OCI-LY1 (cell line): ENCODE results near the gene ABTB2.

Experiments
- H2AFZ ChIP-seq: fragments of 200-600 bp; sonication (generic), shearing (Covaris generic); 2 replicates; pipeline ENCODE4 v1.6.0; 2014; ENCODE audit warnings: antibody characterized with exemption, mild to moderate bottlenecking, low read length
- H3F3A ChIP-seq: fragments of 200-600 bp; sonication (generic), shearing (Covaris generic); 2 replicates; pipeline ENCODE4 v1.6.0; 2014; ENCODE audit warnings: mild to moderate bottlenecking, antibody characterized with exemption, low read length, moderate library complexity; ENCODE audit not compliant: insufficient read depth
- H3K27ac ChIP-seq: fragments of 200-600 bp; sonication (generic); 2 replicates; pipeline ENCODE4 v1.5.1; 2014; ENCODE audit warnings: low read length, mixed run types, mild to moderate bottlenecking, low read depth; ENCODE audit not compliant: poor library complexity, severe bottlenecking
- H3K27me3 ChIP-seq: fragments of 200-600 bp; sonication (generic); 2 replicates; pipeline ENCODE4 v1.6.0; 2014; ENCODE audit warnings: antibody characterized with exemption, mild to moderate bottlenecking, low read length, moderate library complexity; ENCODE audit not compliant: insufficient read depth
- H3K36me3 ChIP-seq: fragments of 200-600 bp; sonication (generic); 2 replicates; pipeline ENCODE4 v1.6.1; 2014; ENCODE audit warnings: mild to moderate bottlenecking, antibody characterized with exemption, low read length, moderate library complexity, mixed read lengths; ENCODE audit not compliant: insufficient read depth
- H3K4me1 ChIP-seq: fragments of 200-600 bp; sonication (generic); 2 replicates; pipeline ENCODE4 v1.5.1; 2014; ENCODE audit warnings: mild to moderate bottlenecking, low read length, moderate library complexity; ENCODE audit not compliant: insufficient read depth, severe bottlenecking
- H3K4me2 ChIP-seq: fragments of 200-600 bp; sonication (generic), shearing (Covaris generic); 2 replicates; pipeline ENCODE4 v1.6.1; 2014; ENCODE audit warnings: low read length
- H3K4me3 ChIP-seq: fragments of 200-600 bp; sonication (generic); 2 replicates; pipeline ENCODE4 v1.5.1; 2014; ENCODE audit warnings: low read length, low read depth, mild to moderate bottlenecking, mixed read lengths; ENCODE audit not compliant: poor library complexity, severe bottlenecking
- H3K79me2 ChIP-seq: fragments of 200-600 bp; shearing (Covaris generic); 2 replicates; pipeline ENCODE4 v1.6.1; 2016; ENCODE audit warnings: mixed run types, low read length, mixed read lengths; ENCODE audit not compliant: insufficient read depth
- H3K9ac ChIP-seq: fragments of 200-600 bp; sonication (generic), shearing (Covaris generic); 2 replicates; pipeline ENCODE4 v1.6.1; 2014; ENCODE audit warnings: mild to moderate bottlenecking, low read length, mixed read lengths
- H3K9me2 ChIP-seq: fragments of 200-600 bp; sonication (generic), shearing (Covaris generic); 2 replicates; pipeline ENCODE4 v1.6.1; 2014; ENCODE audit warnings: low read depth, mild to moderate bottlenecking, low read length, mixed read lengths
- H3K9me3 ChIP-seq: fragments of 200-600 bp; shearing (Covaris generic); 2 replicates; pipeline ENCODE4 v1.6.1; 2014; ENCODE audit warnings: low read length, mixed read lengths
- H4K20me1 ChIP-seq: fragments of 200-600 bp; sonication (generic), shearing (Covaris generic); 2 replicates; pipeline ENCODE4 v1.6.0; 2016; ENCODE audit warnings: mild to moderate bottlenecking, low read length; ENCODE audit not compliant: insufficient read depth
- EZH2 ChIP-seq: fragments of 200-600 bp; sonication (generic), shearing (Covaris generic); IDR thresholded peaks from 2 replicates; pipeline ENCODE4 v1.8.0; 2017; ENCODE audit warnings: borderline replicate concordance, mixed run types, mild to moderate bottlenecking, antibody characterized with exemption, low read length, moderate library complexity, mixed read lengths
- TF ChIP-seq, protein P1 (sequence below): fragments of 200-600 bp; sonication (generic), shearing (Covaris generic); IDR thresholded peaks from 2 replicates; pipeline ENCODE4 v1.5.1; 2017; ENCODE audit warnings: mild to moderate bottlenecking, antibody characterized with exemption, low read length, moderate library complexity, mixed read lengths

The ABTB2 gene

GRCh38 chr11:34345991-34346480 is 11.8 kb downstream of the ABTB2 start:
- Histone ChIP-seq H3K36me3 (no peaks in the 10 kb centered on the region), H3K27me3 (no peaks in the 10 kb centered on the region), H3K4me3 (no peak overlapping the region), H3K9me2 (no peaks in the 10 kb centered on the region), H3K4me1 (no peaks in the 10 kb centered on the region), H3K9ac (no peak overlapping the region), H3K27ac (no peak overlapping the region), H3K4me2 (no peak overlapping the region), H3K9me3 (no peaks in the 10 kb centered on the region), H3F3A (no peaks in the 10 kb centered on the region), H3K79me2 (no peaks in the 10 kb centered on the region), H4K20me1 (no peaks in the 10 kb centered on the region), H2AFZ (no peak overlapping the region)
- no peak for TF ChIP-seq EZH2
- TF ChIP-seq, protein P1, sequence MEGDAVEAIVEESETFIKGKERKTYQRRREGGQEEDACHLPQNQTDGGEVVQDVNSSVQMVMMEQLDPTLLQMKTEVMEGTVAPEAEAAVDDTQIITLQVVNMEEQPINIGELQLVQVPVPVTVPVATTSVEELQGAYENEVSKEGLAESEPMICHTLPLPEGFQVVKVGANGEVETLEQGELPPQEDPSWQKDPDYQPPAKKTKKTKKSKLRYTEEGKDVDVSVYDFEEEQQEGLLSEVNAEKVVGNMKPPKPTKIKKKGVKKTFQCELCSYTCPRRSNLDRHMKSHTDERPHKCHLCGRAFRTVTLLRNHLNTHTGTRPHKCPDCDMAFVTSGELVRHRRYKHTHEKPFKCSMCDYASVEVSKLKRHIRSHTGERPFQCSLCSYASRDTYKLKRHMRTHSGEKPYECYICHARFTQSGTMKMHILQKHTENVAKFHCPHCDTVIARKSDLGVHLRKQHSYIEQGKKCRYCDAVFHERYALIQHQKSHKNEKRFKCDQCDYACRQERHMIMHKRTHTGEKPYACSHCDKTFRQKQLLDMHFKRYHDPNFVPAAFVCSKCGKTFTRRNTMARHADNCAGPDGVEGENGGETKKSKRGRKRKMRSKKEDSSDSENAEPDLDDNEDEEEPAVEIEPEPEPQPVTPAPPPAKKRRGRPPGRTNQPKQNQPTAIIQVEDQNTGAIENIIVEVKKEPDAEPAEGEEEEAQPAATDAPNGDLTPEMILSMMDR = no peak

- H3K27me3 ChIP-seq = no peaks in the 10 kb centered on the region
- H3K36me3 ChIP-seq = no peaks in the 10 kb centered on the region
- no peaks in the 10 kb centered on the region for H3K9me3 ChIP-seq
- no peaks in the 10 kb centered on the region for H3K79me2 ChIP-seq
- H3F3A ChIP-seq = no peaks in the 10 kb centered on the region
- H3K27ac ChIP-seq = no peak overlapping the region
- TF ChIP-seq, protein P1 = no peak
- no peak for TF ChIP-seq EZH2
- no peaks in the 10 kb centered on the region for H4K20me1 ChIP-seq
- no peak overlapping the region for H3K4me2 ChIP-seq
- no peak overlapping the region for H3K4me3 ChIP-seq
- no peak overlapping the region for H2AFZ ChIP-seq
- no peaks in the 10 kb centered on the region for H3K9me2 ChIP-seq
- no peak overlapping the region for H3K9ac ChIP-seq
- H3K4me1 ChIP-seq = no peaks in the 10 kb centered on the region
These were observed 12.3 kb downstream of the ABTB2 start for GRCh38 chr11:34345540-34345876.

DNA sequence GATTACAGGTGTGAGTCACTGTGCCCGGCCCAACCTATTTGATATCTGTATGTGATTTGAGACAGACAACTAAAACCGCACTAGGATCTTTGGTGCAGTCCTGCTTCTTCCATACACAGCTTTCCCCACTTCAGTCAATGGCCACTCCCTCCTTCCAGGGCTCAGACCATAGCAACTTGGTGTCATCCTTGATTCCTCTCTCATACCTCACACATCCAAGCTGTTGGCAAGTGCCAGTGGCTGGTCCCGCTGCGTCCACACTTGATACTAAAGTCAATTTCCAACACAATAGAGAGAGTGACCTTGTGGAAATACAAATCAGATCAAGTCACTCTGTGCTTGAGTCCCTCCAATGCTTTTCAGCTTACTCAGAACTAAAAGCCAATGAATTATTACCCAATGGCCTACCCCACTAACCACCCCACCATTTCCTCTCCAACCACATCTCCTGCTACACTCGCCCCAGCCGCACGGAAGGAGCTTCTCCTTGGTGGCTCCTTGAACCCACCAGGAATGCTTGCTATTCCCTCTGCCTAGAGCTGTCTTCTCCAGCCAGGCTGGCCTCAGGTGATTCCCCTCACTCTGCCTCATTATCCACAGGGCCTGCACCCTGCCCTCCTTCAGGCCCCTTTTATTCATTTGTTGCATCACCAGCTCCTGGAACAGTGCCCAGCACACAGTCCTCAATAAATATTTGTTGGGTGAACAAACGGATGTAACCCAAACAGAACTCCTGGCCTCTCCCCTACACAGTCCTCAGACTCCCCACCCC is 12.9 kb downstream of the ABTB2 start:
- no peak overlapping the region for H3K27ac ChIP-seq
- H3K36me3 ChIP-seq = no peaks in the 10 kb centered on the region
- H4K20me1 ChIP-seq = no peaks in the 10 kb centered on the region
- no peaks in the 10 kb centered on the region for H3K9me3 ChIP-seq
- no peaks in the 10 kb centered on the region for H3K9me2 ChIP-seq
- no peak overlapping the region for H3K4me2 ChIP-seq
- no peak overlapping the region for H3K9ac ChIP-seq
- TF ChIP-seq, protein P1 = no peak
- no peak for TF ChIP-seq EZH2
- H3K4me3 ChIP-seq = no peak overlapping the region
- no peaks in the 10 kb centered on the region for H3K79me2 ChIP-seq
- H3K27me3 ChIP-seq = no peaks in the 10 kb centered on the region
- no peaks in the 10 kb centered on the region for H3K4me1 ChIP-seq
- H2AFZ ChIP-seq = no peak overlapping the region
- no peaks in the 10 kb centered on the region for H3F3A ChIP-seq
